Dendritic cell treated with granulocyte-macrophage colony-stimulating factor and Interleukin-4, amounts not matched to agents 40 ng/mL and 50 ng/mL, for 4 days (primary cell): ENCODE measurements around the gene LIMA1.
"Not testable (repeated sequence)": the region's sequence is repeated elsewhere in the genome, so short reads cannot be mapped to it uniquely, and the experiment has no call there.

Source experiments
- H3K27ac Mint-ChIP-seq: one replicate; pipeline ENCODE4 v1.8.0; 2022; ENCODE audit warnings: mild to moderate bottlenecking, mixed read lengths
- H3K27me3 Mint-ChIP-seq: one replicate; pipeline ENCODE4 v1.8.0; 2022; ENCODE audit warnings: mild to moderate bottlenecking, mixed read lengths
- H3K36me3 Mint-ChIP-seq: one replicate; pipeline ENCODE4 v1.8.0; 2022; ENCODE audit warnings: low read depth, mixed read lengths
- H3K4me1 Mint-ChIP-seq: one replicate; pipeline ENCODE4 v1.8.0; 2022; ENCODE audit warnings: low read depth, mixed read lengths
- H3K4me3 Mint-ChIP-seq: one replicate; pipeline ENCODE4 v1.8.0; 2022; ENCODE audit warnings: mild to moderate bottlenecking, moderate library complexity, mixed read lengths
- H3K9me3 Mint-ChIP-seq: one replicate; pipeline ENCODE4 v1.8.0; 2022; ENCODE audit warnings: mixed read lengths
- intact Hi-C: fragments of 100-400 bp; cut with micrococcal nuclease; formaldehyde crosslinking; loops from one replicate; pipeline ENCODE4 v1.15.0; 2022

The LIMA1 gene

DNA sequence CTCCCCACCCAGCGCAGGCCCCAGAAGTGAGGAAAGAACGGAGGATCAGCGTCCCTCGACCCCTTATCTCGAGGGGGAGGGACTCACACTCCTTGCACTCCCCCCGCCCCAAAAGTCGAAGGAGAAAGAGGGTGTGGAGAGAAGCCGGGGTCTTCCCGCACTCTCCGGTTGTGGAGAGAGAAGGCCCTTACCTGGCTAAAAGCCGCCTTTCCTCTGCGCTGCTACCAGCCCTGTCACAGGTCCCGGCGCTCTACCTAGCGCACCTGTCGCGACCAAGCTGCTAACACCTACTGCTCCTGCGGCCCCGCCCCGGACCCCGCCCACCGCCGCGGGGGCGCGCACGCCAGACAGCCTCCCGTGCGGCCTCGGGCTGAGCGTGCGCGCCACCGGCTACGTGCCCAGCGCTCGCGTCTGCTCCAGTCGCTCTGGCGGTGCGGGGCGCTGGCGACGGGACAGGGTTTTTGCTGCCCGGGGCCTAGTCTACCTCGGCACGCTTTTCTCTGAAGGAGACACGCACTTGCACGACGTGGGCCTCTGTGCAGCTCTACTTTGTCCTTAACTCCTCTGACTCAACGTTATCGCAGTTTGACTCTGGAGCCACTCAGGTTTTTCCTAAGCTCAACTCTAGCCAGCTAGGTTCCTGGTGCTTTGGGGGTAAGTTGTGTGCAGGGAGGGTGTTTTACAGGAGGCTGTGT is at the start of gene LIMA1:
LIMA1 (minus strand) TSS at position 292 of the 695 bp plus-strand sequence. CDS start 34,769 bp downstream, outside the sequence.
- Mint-ChIP-seq H3K9me3 (no peaks in the 10 kb centered on the region), H3K4me3 (peak within 1 kb of the TSS; percentile 87), H3K27me3 (peaks cover 14% of the 10 kb centered on the region), H3K4me1 (peaks cover 17% of the 10 kb centered on the region), H3K27ac (peak within 1 kb of the TSS; percentile 86), H3K36me3 (no peaks in the 10 kb centered on the region)
- intact Hi-C loops, result loop anchor here (10.0 kb wide), 1 partner anchor 59 kb away; no protein-coding TSS in a partner anchor

DNA sequence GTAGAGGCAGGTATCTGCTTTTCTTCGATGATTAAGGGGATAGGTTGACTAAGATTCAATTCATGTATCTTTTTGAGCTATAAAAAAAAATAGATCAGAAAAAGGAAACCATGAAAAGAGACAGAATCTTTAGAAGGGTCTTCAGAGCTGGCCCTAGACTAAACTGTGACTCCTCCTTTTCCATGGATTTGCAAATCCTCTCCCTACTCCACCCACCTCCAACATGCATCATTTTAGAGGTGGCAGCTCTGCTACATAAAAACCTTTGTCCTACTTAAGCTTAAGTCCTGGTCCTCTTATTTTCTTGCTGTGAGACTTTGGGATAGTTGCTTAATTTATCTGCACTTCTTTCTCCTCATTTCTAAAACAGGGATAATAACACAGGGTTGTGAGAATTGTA is 48.4 kb upstream of the LIMA1 start:
- no peak overlapping the region for H3K4me3 Mint-ChIP-seq
- H3K9me3 Mint-ChIP-seq, result no peaks in the 10 kb centered on the region
- H3K36me3 Mint-ChIP-seq, result no peaks in the 10 kb centered on the region
- no peaks in the 10 kb centered on the region for H3K4me1 Mint-ChIP-seq
- no peak overlapping the region for H3K27ac Mint-ChIP-seq
- intact Hi-C loops, result no loop called here
- no peaks in the 10 kb centered on the region for H3K27me3 Mint-ChIP-seq

DNA sequence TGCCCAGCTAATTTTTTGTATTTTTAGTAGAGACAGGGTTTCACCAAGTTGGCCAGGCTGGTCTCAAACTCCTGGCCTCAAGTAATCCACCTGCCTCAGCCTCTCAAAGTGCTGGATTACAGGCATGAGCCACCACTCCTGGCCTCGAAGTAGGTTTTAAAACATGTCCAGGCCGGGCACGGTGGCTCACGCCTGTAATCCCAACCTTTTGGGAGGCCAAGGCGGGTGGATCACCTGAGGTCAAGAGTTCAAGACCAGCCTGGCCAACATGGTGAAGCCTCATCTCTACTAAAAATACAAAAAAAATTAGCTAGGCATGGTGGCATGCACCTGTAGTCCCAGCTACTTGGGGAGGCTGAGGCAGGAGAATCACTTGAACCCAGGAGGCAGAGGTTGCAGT is 45.3 kb upstream of the LIMA1 start:
- H3K27ac Mint-ChIP-seq, H3K4me3 Mint-ChIP-seq, H3K4me1 Mint-ChIP-seq, intact Hi-C loops, H3K36me3 Mint-ChIP-seq, H3K27me3 Mint-ChIP-seq, H3K9me3 Mint-ChIP-seq: not testable (repeated sequence)

DNA sequence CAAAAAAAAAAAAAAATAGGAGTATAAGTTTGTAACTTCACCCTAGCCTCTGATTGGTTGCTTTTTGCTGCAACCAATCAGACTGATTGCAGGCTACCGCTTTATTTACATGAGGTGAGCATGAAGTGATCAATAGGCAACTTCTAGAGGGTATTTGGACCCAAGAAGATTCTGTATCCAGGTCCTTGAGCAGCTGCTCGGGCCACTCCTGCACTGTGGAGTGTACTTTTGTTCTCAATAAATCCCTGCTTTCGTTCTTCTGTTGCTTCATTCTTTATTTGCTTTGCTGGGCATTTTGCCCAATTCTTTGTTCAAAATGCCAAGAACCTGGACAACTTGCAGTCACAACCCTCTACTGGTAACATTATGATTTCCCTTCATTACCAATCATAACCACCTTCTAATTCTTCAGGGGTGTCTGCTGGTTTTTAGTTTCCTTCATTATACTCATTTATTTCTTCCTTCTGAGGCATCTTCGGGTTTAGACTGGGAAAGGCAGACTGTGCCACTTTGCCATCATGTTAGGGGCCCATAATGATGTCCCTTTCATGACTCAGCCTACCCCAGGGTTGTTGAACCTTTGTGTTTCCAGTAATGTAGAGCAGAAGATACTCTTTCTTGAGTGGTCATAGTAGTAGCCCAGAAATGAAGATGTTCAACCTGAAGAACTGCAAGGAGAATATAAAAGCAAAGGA is 43.4 kb upstream of the LIMA1 start:
- no peaks in the 10 kb centered on the region for H3K9me3 Mint-ChIP-seq
- intact Hi-C loops, result no loop called here
- H3K27me3 Mint-ChIP-seq, result no peaks in the 10 kb centered on the region
- no peak overlapping the region for H3K27ac Mint-ChIP-seq
- no peak overlapping the region for H3K4me3 Mint-ChIP-seq
- H3K36me3 Mint-ChIP-seq, result no peaks in the 10 kb centered on the region
- no peaks in the 10 kb centered on the region for H3K4me1 Mint-ChIP-seq

DNA sequence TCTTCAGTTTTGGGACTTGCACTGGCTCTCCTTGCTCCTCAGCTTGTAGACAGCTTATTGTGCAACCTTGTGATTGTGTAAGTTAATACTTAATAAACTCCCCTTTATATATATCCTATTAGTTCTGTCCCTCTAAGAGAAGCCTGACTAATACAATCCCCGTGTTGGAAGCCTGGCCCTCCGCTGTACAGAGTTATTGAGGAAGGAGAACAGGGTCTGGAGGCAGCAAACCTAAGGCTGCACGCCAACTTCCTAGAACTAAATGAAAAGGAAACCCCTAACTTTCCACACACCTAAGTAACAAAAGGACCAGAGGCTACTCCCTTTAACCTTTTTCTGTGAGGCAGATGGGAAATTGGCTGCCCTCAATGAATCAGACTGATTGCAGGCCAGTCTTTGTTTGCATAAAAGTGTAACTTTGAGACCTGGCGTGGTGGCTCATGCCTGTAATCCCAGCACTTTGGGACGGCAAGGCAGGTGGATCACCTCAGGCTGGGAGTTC is 42.6 kb upstream of the LIMA1 start:
- Mint-ChIP-seq H3K27me3 (no peaks in the 10 kb centered on the region), H3K9me3 (no peaks in the 10 kb centered on the region), H3K4me1 (no peaks in the 10 kb centered on the region), H3K36me3 (no peaks in the 10 kb centered on the region), H3K27ac (no peak overlapping the region), H3K4me3 (no peak overlapping the region)
- intact Hi-C loops, result no loop called here

DNA sequence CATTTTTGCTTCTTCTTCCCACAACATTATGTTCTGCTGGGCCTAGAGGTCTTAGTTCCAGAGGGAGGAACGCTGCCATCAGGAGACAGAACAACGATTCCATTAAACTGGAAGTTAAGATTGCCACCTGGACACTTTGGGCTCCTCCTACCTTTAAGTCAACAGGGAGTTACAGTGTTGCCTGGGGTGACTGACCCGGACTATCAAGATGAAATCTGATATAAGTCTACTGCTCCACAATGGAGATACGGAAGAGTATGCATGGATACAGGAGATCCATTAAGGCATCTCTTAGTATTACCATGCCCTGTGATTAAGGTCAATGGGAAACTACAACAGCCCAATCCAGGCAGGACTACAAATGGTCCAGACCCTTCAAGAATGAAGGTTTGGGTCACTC is 41.5 kb upstream of the LIMA1 start:
- H3K4me1 Mint-ChIP-seq, H3K9me3 Mint-ChIP-seq, H3K27me3 Mint-ChIP-seq, intact Hi-C loops, H3K27ac Mint-ChIP-seq, H3K4me3 Mint-ChIP-seq, H3K36me3 Mint-ChIP-seq: not testable (repeated sequence)

DNA sequence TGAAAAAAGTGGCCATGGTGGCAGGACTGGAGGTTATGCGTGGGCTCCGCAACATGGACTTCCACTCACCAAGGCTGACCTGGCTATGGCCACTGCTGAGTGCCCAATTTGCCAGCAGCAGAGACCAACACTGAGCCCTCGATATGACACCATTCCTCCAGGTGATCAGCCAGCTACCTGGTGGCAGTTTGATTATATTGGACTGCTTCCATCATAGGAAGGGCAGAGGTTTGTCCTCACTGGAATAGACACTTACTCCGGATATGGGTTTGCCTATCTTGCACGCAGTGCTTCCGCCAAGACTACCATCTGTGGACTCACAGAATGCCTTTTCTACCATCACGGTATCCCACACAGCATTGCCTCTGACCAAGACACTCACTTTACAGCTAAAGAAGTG is 40.8 kb upstream of the LIMA1 start:
- H3K9me3 Mint-ChIP-seq, H3K4me1 Mint-ChIP-seq, H3K27me3 Mint-ChIP-seq, H3K27ac Mint-ChIP-seq, H3K36me3 Mint-ChIP-seq, H3K4me3 Mint-ChIP-seq, intact Hi-C loops: not testable (repeated sequence)

DNA sequence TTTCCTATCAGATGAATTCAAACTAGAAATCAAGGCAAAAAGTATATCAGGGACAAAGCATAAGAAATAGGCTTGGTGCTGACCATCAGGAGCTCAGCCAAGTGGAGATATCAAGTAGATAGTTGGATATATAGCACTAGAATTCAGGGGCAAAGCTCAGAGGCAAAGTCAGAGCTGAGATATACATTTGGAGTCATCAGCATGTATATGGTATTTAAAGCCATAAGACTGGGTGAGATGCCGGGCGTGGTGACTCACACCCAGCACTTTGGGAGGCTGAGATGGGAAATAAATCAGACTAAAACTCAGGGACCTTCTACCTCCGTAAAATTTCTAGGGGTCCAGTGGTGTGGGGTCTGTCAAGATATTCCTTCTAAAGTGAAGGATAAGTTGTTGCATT is 38.9 kb upstream of the LIMA1 start:
- Mint-ChIP-seq H3K27ac (no peak overlapping the region), H3K9me3 (no peaks in the 10 kb centered on the region), H3K4me3 (no peak overlapping the region), H3K4me1 (no peaks in the 10 kb centered on the region), H3K36me3 (no peaks in the 10 kb centered on the region), H3K27me3 (no peaks in the 10 kb centered on the region)
- intact Hi-C loops, result no loop called here

DNA sequence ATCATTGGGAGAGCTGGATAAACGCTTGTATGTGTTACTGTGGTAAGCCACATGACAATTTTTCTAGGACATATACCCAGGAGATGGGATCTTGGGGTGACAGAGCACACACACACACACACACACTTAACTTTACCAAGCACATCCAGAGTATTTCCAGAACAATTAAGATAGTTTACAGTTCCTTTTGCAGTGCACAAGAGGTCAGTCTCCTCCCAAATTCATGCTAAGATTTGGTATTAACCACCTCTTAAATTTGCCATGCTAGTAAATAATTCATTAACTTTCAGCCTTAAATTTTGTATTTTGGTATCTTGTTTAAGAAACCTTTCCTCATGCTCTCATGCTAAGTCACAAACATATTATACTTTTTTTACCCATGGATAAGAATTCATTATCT is 33.9 kb upstream of the LIMA1 start:
- Mint-ChIP-seq H3K27me3 (no peaks in the 10 kb centered on the region), H3K27ac (no peak overlapping the region), H3K4me1 (no peaks in the 10 kb centered on the region), H3K4me3 (no peak overlapping the region), H3K9me3 (no peaks in the 10 kb centered on the region), H3K36me3 (no peaks in the 10 kb centered on the region)
- intact Hi-C loops, result no loop called here

DNA sequence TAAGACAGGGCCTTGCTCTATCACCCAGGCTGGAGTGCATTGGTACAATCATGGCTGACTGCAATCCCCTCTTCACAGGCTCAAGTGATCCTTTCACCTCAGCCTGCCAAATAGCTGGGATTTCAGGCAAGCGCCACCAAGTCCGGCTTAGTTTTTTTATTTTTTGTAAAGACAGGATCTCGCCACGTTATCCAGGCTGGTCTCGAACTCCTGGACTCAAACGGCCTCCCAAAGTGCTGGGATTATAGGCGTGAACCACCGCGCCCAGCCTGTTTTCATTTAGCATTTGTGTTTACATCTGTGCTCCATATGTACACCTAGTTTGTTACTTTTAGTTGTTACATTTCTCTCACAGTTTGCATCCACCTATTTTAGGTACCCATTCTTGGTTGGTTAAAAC is 32.5 kb upstream of the LIMA1 start:
- no peaks in the 10 kb centered on the region for H3K4me1 Mint-ChIP-seq
- H3K27ac Mint-ChIP-seq, result no peak overlapping the region
- no peaks in the 10 kb centered on the region for H3K36me3 Mint-ChIP-seq
- no peaks in the 10 kb centered on the region for H3K27me3 Mint-ChIP-seq
- no peaks in the 10 kb centered on the region for H3K9me3 Mint-ChIP-seq
- H3K4me3 Mint-ChIP-seq, result no peak overlapping the region
- intact Hi-C loops, result no loop called here

DNA sequence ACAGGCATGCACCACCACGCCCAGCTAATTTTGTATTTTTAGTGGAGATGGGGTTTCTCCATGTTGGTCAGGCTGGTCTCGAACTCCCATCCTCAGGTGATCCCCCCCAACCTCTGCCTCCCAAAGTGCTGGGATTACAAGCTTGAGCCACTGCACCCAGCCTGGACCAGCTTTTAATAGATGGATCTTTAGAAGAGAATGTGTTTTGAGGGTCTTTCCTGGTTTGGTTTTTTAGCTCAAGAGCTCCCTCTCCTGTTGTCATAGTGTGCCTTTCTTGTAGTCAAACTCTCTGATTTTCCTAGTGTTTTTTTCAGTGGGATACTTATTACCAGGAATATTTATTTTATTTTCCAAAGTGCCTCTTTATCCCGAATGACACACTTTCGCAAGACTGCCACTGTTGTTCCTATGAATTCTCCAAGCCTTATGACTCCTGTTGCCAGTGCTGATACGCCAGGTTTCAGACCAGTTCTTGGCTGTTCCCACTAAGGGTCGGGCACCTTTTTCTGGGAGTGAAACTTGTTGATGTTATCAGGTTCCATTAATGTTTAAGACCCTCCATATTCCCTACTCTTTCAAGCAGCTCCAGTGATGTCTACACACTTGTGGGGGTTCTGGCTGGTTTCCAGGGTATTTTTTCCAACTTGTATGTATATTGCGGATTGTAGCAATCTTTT is 31.5 kb upstream of the LIMA1 start:
- no peaks in the 10 kb centered on the region for H3K36me3 Mint-ChIP-seq
- no peaks in the 10 kb centered on the region for H3K4me1 Mint-ChIP-seq
- H3K9me3 Mint-ChIP-seq, result no peaks in the 10 kb centered on the region
- H3K27me3 Mint-ChIP-seq, result no peaks in the 10 kb centered on the region
- no peak overlapping the region for H3K27ac Mint-ChIP-seq
- no peak overlapping the region for H3K4me3 Mint-ChIP-seq
- intact Hi-C loops, result loop anchor here (5.0 kb wide), 1 partner anchor 127 kb away; no protein-coding TSS in a partner anchor

DNA sequence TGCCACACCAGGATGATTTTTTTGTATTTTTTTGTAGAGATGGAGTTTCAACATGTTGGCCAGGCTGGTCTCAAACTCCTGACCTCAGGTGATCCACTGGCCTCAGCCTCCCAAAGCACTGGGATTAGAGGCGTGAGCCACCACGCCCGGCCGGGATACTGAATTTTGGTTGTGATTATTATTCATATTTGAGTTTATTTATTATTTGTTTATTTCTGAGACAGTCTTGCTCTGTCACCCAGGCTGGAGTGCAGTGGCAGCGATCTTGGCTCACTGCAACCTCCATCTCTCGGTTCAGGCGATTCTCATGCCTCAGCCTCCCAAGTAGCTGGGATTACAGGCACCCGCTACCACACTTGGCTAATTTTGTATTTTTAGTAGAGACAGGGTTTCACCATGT is 30.7 kb upstream of the LIMA1 start:
- not testable (repeated sequence) for H3K27me3 Mint-ChIP-seq, H3K4me1 Mint-ChIP-seq, H3K4me3 Mint-ChIP-seq, H3K9me3 Mint-ChIP-seq, H3K36me3 Mint-ChIP-seq, H3K27ac Mint-ChIP-seq
- intact Hi-C loops, result loop anchor here (5.0 kb wide), 1 partner anchor 127 kb away; no protein-coding TSS in a partner anchor

DNA sequence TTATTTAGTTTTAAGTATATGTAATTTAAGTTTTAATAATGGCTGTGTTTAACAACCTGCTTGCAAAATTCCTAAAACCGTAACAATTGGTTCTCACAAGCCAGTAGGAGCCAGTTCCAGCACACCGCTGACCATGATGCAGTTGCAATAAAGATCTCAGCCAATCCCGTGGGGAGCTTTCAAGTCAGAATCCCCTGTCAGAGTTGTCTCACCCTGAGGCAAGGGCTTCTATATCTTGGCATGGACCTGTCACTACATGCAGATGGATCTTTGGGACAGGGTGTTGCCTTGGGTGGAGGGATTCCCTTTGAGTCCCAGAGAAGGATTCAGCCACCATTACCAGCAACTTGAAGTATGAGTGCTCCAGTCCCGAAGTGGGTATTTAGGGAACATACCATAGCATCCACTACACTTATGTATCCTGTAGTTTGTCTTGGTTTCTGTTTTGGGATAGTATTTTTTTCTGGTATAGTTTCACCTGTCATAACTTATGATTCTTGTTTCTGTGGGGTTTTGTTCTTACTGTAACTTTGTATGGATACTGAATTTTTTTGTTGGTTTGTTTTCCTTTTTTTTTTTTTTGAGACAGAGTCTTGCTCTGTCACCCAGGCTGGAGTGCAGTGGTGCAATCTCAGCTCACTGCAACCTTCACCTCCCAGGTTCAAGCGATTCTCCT is 30.1 kb upstream of the LIMA1 start:
- Mint-ChIP-seq H3K9me3 (no peaks in the 10 kb centered on the region), H3K27ac (no peak overlapping the region), H3K4me3 (no peak overlapping the region), H3K36me3 (no peaks in the 10 kb centered on the region), H3K4me1 (no peaks in the 10 kb centered on the region), H3K27me3 (no peaks in the 10 kb centered on the region)
- intact Hi-C loops, result loop anchor here (5.0 kb wide), 1 partner anchor 126 kb away; no protein-coding TSS in a partner anchor
